ENCODE measurements around the gene LRIG1.

The LRIG1 gene
- long read RNA-seq, partial matches to known transcripts = 3 of 5 reads
- long read RNA-seq, other reads (novel, unspliced or antisense) = 2 of 5 reads

- peak; percentile 30 to 73 for DNase-seq (ENCODE audit: low read depth in 1 of 2, low spot score in 1 of 2)
- no peak within 1 kb of the TSS for H3K27ac ChIP-seq (replicated peaks)
- TF ChIP-seq REST (IDR thresholded peaks at IDR 0.05; ENCODE audit: insufficient replicate concordance, low read depth) (no peak), SPI1 (IDR thresholded peaks at IDR 0.05; ENCODE audit: borderline replicate concordance, low read depth) (no peak), POLR2AphosphoS5 (IDR thresholded peaks at IDR 0.05; ENCODE audit: low read depth) (no peak), GABPA (IDR thresholded peaks at IDR 0.05; ENCODE audit: low read depth) (no peak)
- TF ChIP-seq, protein P1, sequence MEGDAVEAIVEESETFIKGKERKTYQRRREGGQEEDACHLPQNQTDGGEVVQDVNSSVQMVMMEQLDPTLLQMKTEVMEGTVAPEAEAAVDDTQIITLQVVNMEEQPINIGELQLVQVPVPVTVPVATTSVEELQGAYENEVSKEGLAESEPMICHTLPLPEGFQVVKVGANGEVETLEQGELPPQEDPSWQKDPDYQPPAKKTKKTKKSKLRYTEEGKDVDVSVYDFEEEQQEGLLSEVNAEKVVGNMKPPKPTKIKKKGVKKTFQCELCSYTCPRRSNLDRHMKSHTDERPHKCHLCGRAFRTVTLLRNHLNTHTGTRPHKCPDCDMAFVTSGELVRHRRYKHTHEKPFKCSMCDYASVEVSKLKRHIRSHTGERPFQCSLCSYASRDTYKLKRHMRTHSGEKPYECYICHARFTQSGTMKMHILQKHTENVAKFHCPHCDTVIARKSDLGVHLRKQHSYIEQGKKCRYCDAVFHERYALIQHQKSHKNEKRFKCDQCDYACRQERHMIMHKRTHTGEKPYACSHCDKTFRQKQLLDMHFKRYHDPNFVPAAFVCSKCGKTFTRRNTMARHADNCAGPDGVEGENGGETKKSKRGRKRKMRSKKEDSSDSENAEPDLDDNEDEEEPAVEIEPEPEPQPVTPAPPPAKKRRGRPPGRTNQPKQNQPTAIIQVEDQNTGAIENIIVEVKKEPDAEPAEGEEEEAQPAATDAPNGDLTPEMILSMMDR (IDR thresholded peaks at IDR 0.05; ENCODE audit: insufficient read depth, low read length) = no peak
- peaks cover 29% of the 10 kb centered on the region for H3K27me3 ChIP-seq (ENCODE audit: insufficient read depth, poor library complexity, severe bottlenecking)
- peak within 1 kb of the TSS; percentile 25; the same call in 1 of the 2 replicates for H3K4me3 ChIP-seq (replicated peaks; ENCODE audit: insufficient read depth, low read length)
These were observed at the start of gene LRIG1 for GRCh38 chr3:66500576-66501482. TSS of gene LRIG1 (minus strand) at chr3:66501022. CDS start at chr3:66500407, 615 bp downstream.

DNA sequence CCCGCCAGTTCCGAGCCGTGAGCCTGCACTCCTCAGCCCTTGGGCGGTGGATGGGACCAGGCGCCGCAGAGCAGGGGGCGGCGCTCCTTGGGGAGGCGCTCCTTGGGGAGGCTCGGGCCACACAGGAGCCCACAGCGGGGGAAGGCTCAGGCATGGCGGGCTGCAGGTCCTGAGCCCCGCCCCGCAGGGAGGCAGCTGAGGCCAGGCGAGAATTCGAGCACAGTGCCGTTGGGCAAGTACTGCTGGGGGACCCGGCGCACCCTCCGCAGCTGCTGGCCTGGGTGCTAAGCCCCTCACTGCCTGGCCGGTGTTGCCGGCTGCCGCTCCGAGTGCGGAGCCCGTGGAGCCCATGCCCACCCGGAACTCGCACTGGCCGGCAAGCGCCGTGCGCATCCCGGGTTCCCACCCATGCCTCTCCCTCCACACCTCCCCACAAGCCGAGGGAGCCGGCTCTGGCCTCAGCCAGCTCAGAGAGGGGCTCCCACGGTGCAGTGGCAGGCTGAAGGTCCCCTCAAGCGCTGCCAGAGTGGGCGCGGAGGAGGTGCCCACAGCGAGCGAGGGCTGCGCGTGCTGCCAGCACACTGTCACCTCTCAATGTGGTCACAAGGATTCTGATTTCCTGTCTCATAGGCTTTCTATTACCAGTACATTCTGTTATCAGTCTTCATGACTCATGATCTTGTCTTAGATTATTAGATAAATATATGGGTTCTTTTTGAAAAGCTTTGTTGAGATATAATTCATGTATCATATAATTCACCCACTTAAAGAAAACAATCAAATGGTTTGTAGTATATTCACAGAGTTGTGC lies 44.0 kb upstream of the LRIG1 start:
- no peaks in the 10 kb centered on the region for H3K27me3 ChIP-seq (ENCODE audit: insufficient read depth, poor library complexity, severe bottlenecking)
- H3K27ac ChIP-seq (replicated peaks) = no peak overlapping the region
- no peak for TF ChIP-seq POLR2AphosphoS5 (IDR thresholded peaks at IDR 0.05; ENCODE audit: low read depth)
- no peak for TF ChIP-seq GABPA (IDR thresholded peaks at IDR 0.05; ENCODE audit: low read depth)
- no peak for TF ChIP-seq REST (IDR thresholded peaks at IDR 0.05; ENCODE audit: insufficient replicate concordance, low read depth)
- TF ChIP-seq SPI1 (IDR thresholded peaks at IDR 0.05; ENCODE audit: borderline replicate concordance, low read depth) = no peak
- TF ChIP-seq, protein P1 (IDR thresholded peaks at IDR 0.05; ENCODE audit: insufficient read depth, low read length) = no peak
- DNase-seq (ENCODE audit: low read depth in 1 of 2, low spot score in 1 of 2) = no peak
- H3K4me3 ChIP-seq (replicated peaks; ENCODE audit: insufficient read depth, low read length) = no peak overlapping the region

GRCh38 chr3:66542153-66542552 lies 41.3 kb upstream of the LRIG1 start:
- H3K27ac ChIP-seq (replicated peaks) = no peak overlapping the region
- no peaks in the 10 kb centered on the region for H3K27me3 ChIP-seq (ENCODE audit: insufficient read depth, poor library complexity, severe bottlenecking)
- no peak overlapping the region for H3K4me3 ChIP-seq (replicated peaks; ENCODE audit: insufficient read depth, low read length)
- no peak for TF ChIP-seq SPI1 (IDR thresholded peaks at IDR 0.05; ENCODE audit: borderline replicate concordance, low read depth)
- TF ChIP-seq, protein P1 (IDR thresholded peaks at IDR 0.05; ENCODE audit: insufficient read depth, low read length) = no peak
- TF ChIP-seq REST (IDR thresholded peaks at IDR 0.05; ENCODE audit: insufficient replicate concordance, low read depth) = no peak
- TF ChIP-seq GABPA (IDR thresholded peaks at IDR 0.05; ENCODE audit: low read depth) = no peak
- no peak for TF ChIP-seq POLR2AphosphoS5 (IDR thresholded peaks at IDR 0.05; ENCODE audit: low read depth)
- no peak for DNase-seq (ENCODE audit: low read depth in 1 of 2, low spot score in 1 of 2)
